Kidney capillary endothelial cell (primary cell): ENCODE data around the gene MED9.
A peak's percentile ranks its signal among the peaks of the same experiment; 100 is the strongest.
"Not testable (repeated sequence)": the region's sequence is repeated elsewhere in the genome, so short reads cannot be mapped to it uniquely, and the experiment has no call there.

Source experiments
- DNase-seq: peaks from one replicate; pipeline ENCODE4 v3.0.0-alpha.2; 2018; ENCODE audit warnings: low spot score

MED9 gene, protein sequence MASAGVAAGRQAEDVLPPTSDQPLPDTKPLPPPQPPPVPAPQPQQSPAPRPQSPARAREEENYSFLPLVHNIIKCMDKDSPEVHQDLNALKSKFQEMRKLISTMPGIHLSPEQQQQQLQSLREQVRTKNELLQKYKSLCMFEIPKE

GRCh38 chr17:17476865-17477467 lies at the start of gene MED9:
TSS of gene MED9 (plus strand) at chr17:17477000. CDS start at chr17:17477042, 42 bp downstream.
- peak; percentile 79 for DNase-seq

DNA sequence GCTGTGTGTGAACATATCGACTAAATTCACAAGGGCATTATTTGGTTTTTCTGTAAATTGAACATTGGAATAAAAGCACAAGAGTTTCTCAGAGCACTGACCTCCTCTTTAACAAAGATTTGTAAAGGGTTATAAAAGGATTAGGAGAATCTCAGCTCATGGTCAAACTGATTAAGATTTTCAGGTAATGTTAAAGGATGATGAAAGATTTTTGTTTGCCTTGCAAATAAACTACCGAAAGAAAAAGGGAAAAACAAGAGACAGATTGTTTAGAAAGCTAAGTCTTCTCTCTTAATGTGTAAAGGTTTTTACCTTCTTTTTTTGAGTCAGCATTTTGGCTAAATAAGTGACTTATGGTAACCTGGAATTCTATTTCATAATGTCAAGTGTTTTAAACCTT lies 47.6 kb upstream of the MED9 start:
- DNase-seq: no peak

GRCh38 chr17:17430924-17431323 lies 45.9 kb upstream of the MED9 start:
- not testable (repeated sequence) for DNase-seq

DNA sequence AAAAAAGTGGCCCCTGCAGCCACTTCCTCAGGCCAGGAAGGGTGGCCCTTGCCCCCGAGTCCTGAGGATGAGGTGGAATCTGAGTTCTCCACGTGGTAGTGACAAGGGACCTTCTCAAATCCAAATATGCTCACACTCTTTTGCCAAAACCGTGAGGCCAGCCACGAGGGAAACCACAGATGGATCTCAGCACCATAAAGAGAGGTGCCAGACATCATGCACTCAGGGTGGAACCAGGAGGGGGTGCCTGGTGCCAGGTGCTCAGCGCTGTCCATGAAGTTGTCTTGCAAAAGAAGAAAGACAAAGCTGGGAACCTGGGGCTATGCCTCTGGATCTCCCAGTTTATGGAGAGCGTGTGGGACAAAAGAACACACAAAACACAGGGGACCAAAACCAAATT lies 45.2 kb upstream of the MED9 start:
- DNase-seq: no peak

DNA sequence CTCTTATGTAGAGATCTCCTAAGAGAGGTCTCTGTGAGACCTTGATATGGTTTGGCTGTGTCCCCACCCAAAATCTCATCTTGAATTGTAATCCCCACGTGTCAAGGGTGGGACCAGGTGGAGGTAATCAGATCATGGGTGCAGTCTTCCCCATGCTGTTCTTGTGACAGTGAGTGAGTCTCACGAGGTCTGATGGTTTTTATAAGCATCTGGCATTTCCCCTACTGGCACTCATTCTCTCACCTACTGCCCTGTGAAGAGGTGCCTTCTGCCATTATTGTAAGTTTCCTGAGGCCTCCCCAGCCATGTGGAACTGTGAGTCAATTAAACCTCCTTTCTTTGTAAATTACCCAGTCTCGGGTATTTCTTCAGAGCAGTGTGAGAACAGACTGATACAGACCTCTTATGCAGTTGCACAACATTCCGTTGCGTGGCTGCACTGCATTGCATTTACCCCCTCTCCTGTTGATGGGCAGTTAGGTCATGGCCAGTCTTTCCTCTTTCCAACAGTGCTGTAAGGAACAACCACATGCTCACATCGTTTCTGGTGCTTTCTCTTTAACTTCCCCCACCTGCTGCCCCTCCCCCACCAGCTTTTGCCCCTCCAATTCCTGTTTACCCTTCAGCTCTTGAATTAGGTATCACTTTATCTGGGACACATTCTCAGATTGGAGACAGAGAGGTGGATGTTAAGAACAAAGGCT lies 43.6 kb upstream of the MED9 start:
- no peak for DNase-seq

GRCh38 chr17:17434477-17434876 lies 42.3 kb upstream of the MED9 start:
- no peak for DNase-seq

GRCh38 chr17:17435323-17435722 lies 41.5 kb upstream of the MED9 start:
- DNase-seq: peak; percentile 19

- DNase-seq: no peak
Measured at GRCh38 chr17:17437461-17437860, 39.3 kb upstream of the MED9 start.

DNA sequence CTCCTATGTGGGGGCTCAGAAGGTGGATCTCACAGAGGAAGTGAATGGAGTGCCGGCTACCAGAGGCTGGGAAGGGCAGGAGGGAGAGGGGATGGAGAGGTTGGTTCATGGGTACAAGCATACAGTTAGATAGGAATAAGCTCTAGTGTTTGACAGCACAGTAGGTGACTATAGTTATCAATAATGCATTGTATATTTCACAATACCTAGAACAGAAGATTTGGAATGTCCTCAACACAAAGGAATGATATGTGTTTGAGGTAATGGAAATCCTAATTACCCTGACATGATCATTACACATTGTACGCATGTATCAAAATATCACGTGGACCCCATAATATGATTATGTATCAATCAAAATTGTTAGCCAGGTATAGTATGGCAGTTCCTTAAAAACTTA lies 38.9 kb upstream of the MED9 start:
- no peak for DNase-seq

GRCh38 chr17:17440010-17440843 lies 36.6 kb upstream of the MED9 start:
- peak; percentile 48 for DNase-seq

- no peak for DNase-seq
Measured at GRCh38 chr17:17440938-17441675, 35.7 kb upstream of the MED9 start.

GRCh38 chr17:17443173-17443572 lies 33.6 kb upstream of the MED9 start:
- DNase-seq: no peak

GRCh38 chr17:17445296-17445924 lies 31.4 kb upstream of the MED9 start:
- DNase-seq: no peak

DNA sequence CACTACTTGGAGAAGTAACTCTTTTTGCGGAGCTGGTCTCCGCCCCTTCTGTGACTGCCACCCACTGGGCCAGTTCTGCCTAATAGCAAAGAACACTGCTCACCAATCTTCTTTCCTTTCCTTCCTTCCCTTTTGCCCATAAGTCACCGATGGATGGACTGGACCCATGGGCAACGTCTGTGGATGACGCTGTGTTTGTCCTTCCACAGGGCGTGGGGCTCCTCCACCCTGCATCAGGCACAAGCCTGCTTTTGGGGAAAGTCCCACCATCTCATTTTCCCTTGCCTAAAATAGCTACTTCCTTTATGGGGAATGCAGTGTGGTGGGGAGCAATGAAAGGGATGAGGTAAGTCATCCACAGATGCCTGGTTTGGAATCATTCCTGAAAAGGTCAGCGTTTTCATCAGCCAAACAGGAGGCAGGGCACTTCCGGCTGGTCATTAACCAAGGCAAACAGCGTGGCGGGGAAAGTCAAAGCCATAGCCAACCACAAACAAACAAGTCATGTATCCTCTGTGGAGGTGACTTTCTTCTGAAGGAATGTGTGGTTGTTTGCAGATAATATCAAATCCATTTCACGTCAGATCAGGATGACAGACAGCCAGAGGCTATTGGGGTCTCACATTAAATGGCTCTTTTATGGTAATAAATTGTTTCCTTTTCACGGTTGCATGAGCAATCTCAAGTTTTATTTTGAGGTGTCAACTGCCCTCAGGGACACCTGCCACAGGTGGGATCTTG lies 30.7 kb upstream of the MED9 start:
- peak; percentile 98 for DNase-seq

DNA sequence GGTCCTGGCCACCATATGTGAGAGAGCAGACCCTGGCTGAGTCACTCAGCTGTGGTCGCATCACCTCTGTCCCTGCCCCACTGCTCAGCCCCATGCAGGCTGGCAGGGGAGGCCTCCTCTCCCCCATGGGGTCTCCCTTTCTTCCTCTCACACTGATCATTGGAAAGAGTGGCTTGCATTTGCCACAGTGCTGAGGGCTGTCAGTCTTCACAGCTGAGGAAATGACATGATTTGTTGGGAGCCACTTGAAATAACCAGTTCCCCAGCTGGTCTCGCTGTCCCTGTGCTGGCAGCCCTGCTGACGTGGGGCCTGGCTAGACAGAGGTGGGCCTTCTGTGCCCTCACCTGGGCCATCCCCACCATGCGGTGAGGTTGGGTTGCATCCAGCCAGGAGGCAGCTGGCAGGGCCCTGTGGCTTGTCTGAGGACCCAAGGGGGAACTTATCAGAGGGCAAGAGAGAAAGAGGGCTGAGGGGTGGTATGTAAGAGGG lies 30.1 kb upstream of the MED9 start:
- DNase-seq: no peak

- DNase-seq: no peak
Measured at GRCh38 chr17:17447264-17447663, 29.5 kb upstream of the MED9 start.

GRCh38 chr17:17448076-17448475 lies 28.7 kb upstream of the MED9 start:
- DNase-seq: no peak

DNA sequence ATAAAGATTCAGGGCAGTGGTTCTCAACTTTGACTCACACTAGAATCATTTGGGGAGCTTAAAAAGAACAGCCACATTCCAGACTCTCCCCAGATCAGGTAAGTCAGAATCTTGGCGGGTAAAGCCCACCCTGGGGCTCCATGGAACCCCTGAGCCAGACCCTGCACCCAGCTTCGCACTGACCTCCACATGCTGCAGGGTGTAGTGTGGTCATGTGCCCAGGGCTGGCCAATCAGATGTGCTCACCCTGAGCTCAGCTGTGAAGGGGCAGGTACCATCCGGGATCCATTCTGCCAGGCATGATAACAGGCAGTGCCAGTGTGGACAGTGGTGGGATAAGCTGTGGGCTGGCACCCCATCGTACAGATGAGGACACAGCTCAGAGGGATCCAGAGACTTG lies 28.1 kb upstream of the MED9 start:
- DNase-seq: no peak

DNA sequence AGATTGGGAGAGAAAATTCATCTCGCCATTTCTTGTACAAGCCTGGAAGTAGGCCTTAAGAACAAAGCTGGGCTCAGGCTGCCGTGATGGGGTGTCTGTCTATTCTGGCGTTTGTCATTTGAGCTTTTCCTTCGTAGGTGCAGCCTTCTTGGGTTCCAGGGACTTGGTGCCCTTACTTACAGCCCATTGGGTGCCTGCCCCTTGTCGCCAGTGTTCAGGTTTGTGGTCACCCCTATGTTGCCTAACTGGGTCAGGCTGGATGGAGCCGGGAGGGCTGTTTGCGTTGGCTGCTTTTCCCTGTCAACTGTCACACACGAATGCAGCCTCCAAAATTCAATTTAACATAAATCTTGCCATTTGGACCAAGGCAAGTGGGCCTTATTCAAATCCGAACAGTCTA lies 23.7 kb upstream of the MED9 start:
- DNase-seq: no peak

DNA sequence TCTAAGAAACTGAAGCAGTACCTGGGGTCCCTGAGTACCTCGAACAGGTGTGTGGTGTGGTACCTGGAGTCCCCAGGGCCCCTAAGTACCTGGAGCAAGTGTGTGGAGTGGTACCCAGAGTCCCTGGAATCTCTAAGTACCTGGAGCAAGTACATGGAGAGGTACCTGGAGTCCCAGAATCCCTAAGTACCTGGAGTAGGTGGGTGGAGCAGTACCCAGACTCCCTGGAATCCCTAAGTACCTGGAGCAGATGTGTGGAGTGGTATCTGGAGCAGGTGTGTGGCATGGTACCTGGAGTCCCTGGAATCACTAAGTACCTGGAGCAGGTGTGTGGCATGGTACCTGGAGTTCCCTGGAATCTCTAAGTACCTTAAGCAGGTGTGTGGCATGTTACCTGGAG lies 22.5 kb upstream of the MED9 start:
- no peak for DNase-seq

DNA sequence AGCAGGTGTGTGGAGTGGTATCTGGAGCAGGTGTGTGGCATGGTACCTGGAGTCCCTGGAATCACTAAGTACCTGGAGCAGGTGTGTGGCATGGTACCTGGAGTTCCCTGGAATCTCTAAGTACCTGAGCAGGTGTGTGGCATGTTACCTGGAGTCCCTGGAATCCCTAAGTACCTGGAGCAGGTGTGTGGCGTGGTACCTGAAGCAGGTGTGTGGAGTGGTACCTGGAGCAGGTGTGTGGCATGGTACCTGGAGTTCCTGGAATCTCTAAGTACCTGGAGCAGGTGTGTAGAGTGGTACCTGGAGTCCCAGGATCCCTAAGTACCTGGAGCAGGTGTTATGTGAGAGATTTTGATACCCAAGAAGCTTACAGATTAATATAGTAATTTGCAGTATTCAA lies 22.1 kb upstream of the MED9 start:
- not testable (repeated sequence) for DNase-seq
